ENCODE results near the gene ABLIM1.

GRCh38 chr10:114519756-114520293, 138.2 kb downstream of the ABLIM1 start:
- TF ChIP-seq CTCF (IDR thresholded peaks at IDR 0.05) (no peak), POLR2A (IDR thresholded peaks at IDR 0.05) (no peak)
